ENCODE results near the gene ATG16L2. TPM values are rescaled to one million over a fixed set of nuclear protein-coding genes. Genes with fewer than 3 reads are reported as not detected.

The ATG16L2 gene
- total and polyA plus RNA-seq, 10 of the 15 experiments (the other 5 are each of a cell fraction or from before 2014, with no cell fraction given): 1.9 to 67.7 (median 30.4) TPM

DNA sequence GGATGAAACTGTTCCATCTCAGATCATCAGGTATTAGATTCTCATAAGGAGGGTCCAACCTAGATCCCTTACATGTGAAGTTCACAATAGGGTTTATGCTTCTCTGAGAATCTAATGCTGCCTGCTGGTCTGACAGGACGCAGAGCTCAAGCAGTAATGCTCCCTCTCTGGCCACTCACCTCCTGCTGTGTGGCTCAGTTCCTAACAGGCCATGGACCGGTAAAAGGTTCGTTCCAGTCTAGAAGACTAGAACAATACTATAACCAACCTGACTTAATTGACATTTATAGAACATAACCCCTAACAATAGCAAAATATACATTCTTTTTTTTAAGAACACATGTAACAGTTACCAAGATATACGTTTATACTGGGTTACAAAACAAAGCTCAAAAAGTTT, 45.8 kb downstream of the ATG16L2 start:
- peaks cover 1 to 29% of the 10 kb centered on the region in 2 experiments; a peak in 3 of 4 replicates for H3K36me3 ChIP-seq (ENCODE audit: control insufficient read depth in 2 of 2, insufficient read depth in 2 of 2, low read length in 1 of 2)

DNA sequence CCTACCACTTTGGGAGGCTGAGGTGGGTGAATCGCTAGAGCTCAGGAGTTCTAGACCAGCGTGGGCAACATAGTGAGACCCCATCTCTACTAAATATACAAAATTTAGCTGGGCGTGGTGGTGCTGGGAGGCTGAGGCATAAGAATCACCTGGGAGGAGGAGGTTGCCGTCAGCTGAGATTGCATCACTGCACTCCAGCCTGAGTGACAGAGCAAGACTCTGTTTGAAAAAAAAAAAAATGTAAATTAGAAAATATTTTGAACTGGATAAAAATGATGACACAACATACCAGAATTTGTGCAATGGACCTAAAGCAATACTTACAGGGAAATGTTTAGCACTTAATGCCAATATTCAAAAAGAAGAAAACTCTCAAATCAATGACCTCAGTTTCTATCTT, 46.4 kb downstream of the ATG16L2 start:
- no TSS peak for BruUV-seq (replicated peaks)
- no peak for FAIRE-seq
- POLR2A ChIA-PET: no interaction called here
- Histone ChIP-seq H3K4me1 (ENCODE audit: control insufficient read depth, insufficient read depth, low read length) (no peaks in the 10 kb centered on the region), H3K9ac (ENCODE audit: control insufficient read depth, insufficient read depth, low read length) (no peak overlapping the region), H3K4me3 (no peak overlapping the region), H4K20me1 (ENCODE audit: control insufficient read depth, insufficient read depth) (no peaks in the 10 kb centered on the region), H3K9me3 (replicated peaks; ENCODE audit: control insufficient read depth, insufficient read depth, low read length) (no peaks in the 10 kb centered on the region), H3K4me2 (ENCODE audit: control insufficient read depth, insufficient read depth) (no peak overlapping the region), H3K79me2 (ENCODE audit: control insufficient read depth, insufficient read depth, low read length) (no peaks in the 10 kb centered on the region), H2AFZ (ENCODE audit: control insufficient read depth, low read depth, low read length) (no peak overlapping the region), H3K27ac (ENCODE audit: control insufficient read depth, insufficient read depth) (no peak overlapping the region), H3K36me3 (ENCODE audit: control insufficient read depth in 2 of 2, insufficient read depth in 2 of 2, low read length in 1 of 2) (peaks cover 1 to 26% of the 10 kb centered on the region in 2 experiments; a peak in 3 of 4 replicates), H3K27me3 (replicated peaks in 1 of 2; ENCODE audit: control insufficient read depth in 2 of 2, insufficient read depth in 2 of 2, low read length in 1 of 2) (no peaks in the 10 kb centered on the region)
- no peak for ATAC-seq
- 96% methylated on average over 4 of the region's 4 CpGs for WGBS (ENCODE audit: insufficient coverage, insufficient replicate concordance, low lambda C conversion rate, missing lambda C conversion rate)
- intact Hi-C loops (cut with micrococcal nuclease; ENCODE audit: unreplicated experiment) (no loop called here), in situ Hi-C loops (cut with MboI) (no loop called here)
- DNase-seq (ENCODE audit: low read depth, low spot score): no peak
- SMC1A ChIA-PET (ENCODE audit: uncharacterized antibody, unreplicated experiment): interaction anchor here (0.6 to 1.6 kb wide), 4 partner anchors 14 to 1324 kb away, joined by 3 to 8 read pairs (median 4); no protein-coding TSS in a partner anchor
- RAD21 ChIA-PET (ENCODE audit: unreplicated experiment): interaction anchor here (0.8 kb wide), 1 partner anchor 429 kb away, joined by 4 read pairs; no protein-coding TSS in a partner anchor
- CTCF ChIA-PET: interaction anchor here (1.4 to 1.7 kb wide), 3 partner anchors 30 to 491 kb away, joined by 3 to 6 read pairs (median 5); no protein-coding TSS in a partner anchor
- TF ChIP-seq NFIC (IDR thresholded peaks at IDR 0.05; ENCODE audit: low read depth, low read length): no peak

More for the DNA sequence above, 45.8 kb downstream of the ATG16L2 start:
- H3K27me3 ChIP-seq (replicated peaks in 1 of 2; ENCODE audit: control insufficient read depth in 2 of 2, insufficient read depth in 2 of 2, low read length in 1 of 2): no peaks in the 10 kb centered on the region
- no peak for FAIRE-seq
- H4K20me1 ChIP-seq (ENCODE audit: control insufficient read depth, insufficient read depth): no peaks in the 10 kb centered on the region
- H3K4me2 ChIP-seq (ENCODE audit: control insufficient read depth, insufficient read depth): no peak overlapping the region
- H3K9ac ChIP-seq (ENCODE audit: control insufficient read depth, insufficient read depth, low read length): no peak overlapping the region
- intact Hi-C loops (cut with micrococcal nuclease; ENCODE audit: unreplicated experiment): no loop called here
- no peaks in the 10 kb centered on the region for H3K9me3 ChIP-seq (replicated peaks; ENCODE audit: control insufficient read depth, insufficient read depth, low read length)
- in situ Hi-C loops (cut with MboI): no loop called here
- H3K4me3 ChIP-seq: no peak overlapping the region
- H2AFZ ChIP-seq (ENCODE audit: control insufficient read depth, low read depth, low read length): no peak overlapping the region
- H3K79me2 ChIP-seq (ENCODE audit: control insufficient read depth, insufficient read depth, low read length): no peaks in the 10 kb centered on the region
- 94% methylated on average over 4 of the region's 4 CpGs for WGBS (ENCODE audit: insufficient coverage, insufficient replicate concordance, low lambda C conversion rate, missing lambda C conversion rate)
- no peak overlapping the region for H3K27ac ChIP-seq (ENCODE audit: control insufficient read depth, insufficient read depth)
- H3K4me1 ChIP-seq (ENCODE audit: control insufficient read depth, insufficient read depth, low read length): no peaks in the 10 kb centered on the region
- RAD21 ChIA-PET (ENCODE audit: unreplicated experiment): interaction anchor here (0.6 to 0.8 kb wide), 2 partner anchors 131 to 429 kb away, joined by 3 to 4 read pairs; no protein-coding TSS in a partner anchor
- CTCF ChIA-PET: interaction anchor here (1.3 to 1.7 kb wide), 4 partner anchors 15 to 491 kb away, joined by 3 to 6 read pairs (median 4); no protein-coding TSS in a partner anchor
- ATAC-seq: no peak
- SMC1A ChIA-PET (ENCODE audit: uncharacterized antibody, unreplicated experiment): interaction anchor here (0.9 to 1.6 kb wide), 5 partner anchors 15 to 661 kb away, joined by 3 to 8 read pairs (median 3); no protein-coding TSS in a partner anchor
- no peak for TF ChIP-seq ATF3 (IDR thresholded peaks at IDR 0.05; ENCODE audit: borderline replicate concordance, extremely low read depth, low read depth, low read length)
- no TSS peak for BruUV-seq (replicated peaks)
- POLR2A ChIA-PET: no interaction called here
- DNase-seq (ENCODE audit: low read depth, low spot score): no peak
